WTC11 (cell line): ENCODE results near the gene C1QTNF12. TPM values are rescaled to one million over a fixed set of nuclear protein-coding genes. Genes with fewer than 3 reads are reported as not detected.

ENCODE experiments used
- ATAC-seq: fragments of 200-7000 bp; cut with Tn5 transposase; 2 replicates; pipeline ENCODE4 v1.10.0; 2021; ENCODE audit warnings: mild to moderate bottlenecking, moderate library complexity
- CTCF ChIA-PET: fragments of 300-600 bp; sonication (Branson Sonifier 250); formaldehyde crosslinking; loops from one replicate; lab custom pipeline; 2021; ENCODE audit warnings: antibody characterized with exemption; lab: Charles Lee
- POLR2A ChIA-PET: fragments of 350-600 bp; sonication (Branson Sonifier 250); formaldehyde crosslinking; loops from one replicate; lab custom pipeline; 2021; ENCODE audit warnings: antibody characterized with exemption; lab: Charles Lee
- DNase-seq: peaks from one replicate; pipeline ENCODE4 v3.0.0; 2021; ENCODE audit warnings: low spot score
- H3K27ac Mint-ChIP-seq: 2 replicates; pipeline ENCODE4 v1.8.0; 2021; ENCODE audit warnings: mixed read lengths
- H3K27me3 Mint-ChIP-seq: 2 replicates; pipeline ENCODE4 v1.8.0; 2021; ENCODE audit warnings: low read depth, mild to moderate bottlenecking, moderate library complexity, mixed read lengths
- H3K36me3 Mint-ChIP-seq: 2 replicates; pipeline ENCODE4 v1.8.0; 2021; ENCODE audit warnings: mixed read lengths
- H3K4me1 Mint-ChIP-seq: 2 replicates; pipeline ENCODE4 v1.8.0; 2022; ENCODE audit warnings: mixed read lengths
- H3K4me3 Mint-ChIP-seq: 2 replicates; pipeline ENCODE4 v1.8.0; 2021; ENCODE audit warnings: mild to moderate bottlenecking, moderate library complexity, mixed read lengths
- H3K9me3 Mint-ChIP-seq: 2 replicates; pipeline ENCODE4 v1.8.0; 2021; ENCODE audit warnings: mixed read lengths
- AR ChIP-seq: fragments of 250-450 bp; sonication (Bioruptor Pico); IDR thresholded peaks from 2 replicates; pipeline ENCODE4 v1.9.0; 2021; ENCODE audit warnings: mild to moderate bottlenecking
- CDX4 ChIP-seq: fragments of 250-450 bp; sonication (Bioruptor Pico); IDR thresholded peaks from 2 replicates; pipeline ENCODE4 v1.9.0; 2021; ENCODE audit warnings: moderate library complexity, mild to moderate bottlenecking, inconsistent platforms, borderline replicate concordance
- ETV6 ChIP-seq: sonication (generic); formaldehyde crosslinking; IDR thresholded peaks from 2 replicates; pipeline ENCODE4 v1.8.1; 2022; ENCODE audit warnings: mild to moderate bottlenecking, missing genetic modification reagents
- FOXJ3 ChIP-seq: sonication (generic); formaldehyde crosslinking; IDR thresholded peaks from 2 replicates; pipeline ENCODE4 v1.9.0; 2021; ENCODE audit warnings: missing genetic modification reagents, mild to moderate bottlenecking, borderline replicate concordance
- FOXP4 ChIP-seq: sonication (generic); formaldehyde crosslinking; IDR thresholded peaks from 2 replicates; pipeline ENCODE4 v1.8.0; 2022; ENCODE audit warnings: mild to moderate bottlenecking, missing genetic modification reagents
- NFATC4 ChIP-seq: fragments of 250-450 bp; sonication (Bioruptor Pico); IDR thresholded peaks from 2 replicates; pipeline ENCODE4 v1.9.0; 2021; ENCODE audit warnings: mild to moderate bottlenecking
- NR2C2 ChIP-seq: sonication (generic); formaldehyde crosslinking; IDR thresholded peaks from 2 replicates; pipeline ENCODE4 v1.8.0; 2022; ENCODE audit warnings: mild to moderate bottlenecking, missing genetic modification reagents
- NR3C1 ChIP-seq: sonication (generic); formaldehyde crosslinking; conservative IDR thresholded peaks from 2 replicates; pipeline ENCODE4 v1.8.1; 2023; ENCODE audit warnings: low read depth, mild to moderate bottlenecking, missing genetic modification reagents
- OVOL2 ChIP-seq: fragments of 250-450 bp; sonication (Bioruptor Pico); IDR thresholded peaks from 2 replicates; pipeline ENCODE4 v1.9.0; 2021; ENCODE audit warnings: mild to moderate bottlenecking, borderline replicate concordance
- PRRX2 ChIP-seq: fragments of 250-450 bp; sonication (Bioruptor Pico); IDR thresholded peaks from 2 replicates; pipeline ENCODE4 v1.8.0; 2021; ENCODE audit warnings: mild to moderate bottlenecking
- RELA ChIP-seq: sonication (generic); formaldehyde crosslinking; IDR thresholded peaks from 2 replicates; pipeline ENCODE4 v1.8.1; 2022; ENCODE audit warnings: missing genetic modification reagents, mild to moderate bottlenecking, borderline replicate concordance
- SOX15 ChIP-seq: fragments of 250-450 bp; sonication (Bioruptor Pico); IDR thresholded peaks from 2 replicates; pipeline ENCODE4 v1.9.0; 2021; ENCODE audit warnings: mild to moderate bottlenecking
- TEAD4 ChIP-seq: sonication (generic); formaldehyde crosslinking; IDR thresholded peaks from 2 replicates; pipeline ENCODE4 v1.8.0; 2022; ENCODE audit warnings: mild to moderate bottlenecking, missing genetic modification reagents
- TP53 ChIP-seq: sonication (generic); formaldehyde crosslinking; IDR thresholded peaks from 2 replicates; pipeline ENCODE4 v1.8.1; 2023; ENCODE audit warnings: mild to moderate bottlenecking, missing genetic modification reagents
- USF2 ChIP-seq: sonication (generic); formaldehyde crosslinking; IDR thresholded peaks from 2 replicates; pipeline ENCODE4 v1.8.1; 2023; ENCODE audit warnings: mild to moderate bottlenecking, missing genetic modification reagents, moderate library complexity
- ZBTB43 ChIP-seq: sonication (generic); formaldehyde crosslinking; IDR thresholded peaks from 2 replicates; pipeline ENCODE4 v1.8.1; 2023; ENCODE audit warnings: mild to moderate bottlenecking, missing genetic modification reagents
- ZNF263 ChIP-seq: sonication (generic); formaldehyde crosslinking; IDR thresholded peaks from 2 replicates; pipeline ENCODE4 v1.8.1; 2022; ENCODE audit warnings: low read depth, mild to moderate bottlenecking, moderate library complexity, missing genetic modification reagents
- ZNF396 ChIP-seq: fragments of 250-450 bp; sonication (Bioruptor Pico); IDR thresholded peaks from 2 replicates; pipeline ENCODE4 v1.8.0; 2021; ENCODE audit warnings: mild to moderate bottlenecking, moderate library complexity, borderline replicate concordance
- total RNA-seq: library from RNA; stranded (reverse); gene quantifications from 3 replicates; pipeline ENCODE4 v1.2.3, GENCODE V29; 2021
- TF ChIP-seq, protein P1 (sequence below): sonication (generic); formaldehyde crosslinking; IDR thresholded peaks from 2 replicates; pipeline ENCODE4 v1.8.1; 2022; ENCODE audit warnings: mild to moderate bottlenecking, moderate library complexity, missing genetic modification reagents
- TF ChIP-seq, protein P2 (sequence below): sonication (generic); formaldehyde crosslinking; IDR thresholded peaks from 2 replicates; pipeline ENCODE4 v1.8.0; 2022; ENCODE audit warnings: mild to moderate bottlenecking, missing genetic modification reagents
- TF ChIP-seq, protein P3 (sequence below): fragments of 250-450 bp; sonication (Bioruptor Pico); conservative IDR thresholded peaks from 2 replicates; pipeline ENCODE4 v1.9.0; 2021; ENCODE audit warnings: mild to moderate bottlenecking
- TF ChIP-seq, protein P4 (sequence below): sonication (generic); formaldehyde crosslinking; IDR thresholded peaks from 2 replicates; pipeline ENCODE4 v1.8.0; 2022; ENCODE audit warnings: mild to moderate bottlenecking, missing genetic modification reagents

Gene C1QTNF12
- total RNA-seq, 1 experiment from 2014 or later: 10.3 TPM

- DNase-seq: peak; percentile 29
- no peak overlapping the region for H3K27ac Mint-ChIP-seq
- CTCF ChIA-PET: interaction anchor here (1.6 to 2.1 kb wide), 2 partner anchors 8 to 10 kb away, joined by 8 to 15 read pairs; partner anchors contain the start of gene UBE2J2
- no peak overlapping the region for H3K4me3 Mint-ChIP-seq
- POLR2A ChIA-PET: no interaction called here
- H3K27me3 Mint-ChIP-seq: no peaks in the 10 kb centered on the region
- H3K9me3 Mint-ChIP-seq: no peaks in the 10 kb centered on the region
- no peaks in the 10 kb centered on the region for H3K36me3 Mint-ChIP-seq
- H3K4me1 Mint-ChIP-seq: no peaks in the 10 kb centered on the region
- ATAC-seq: peak; percentile 17; the same call in 1 of the 2 replicates
- no peak for TF ChIP-seq OVOL2
- TF ChIP-seq ZNF263 (CRISPR knock-in tag): no peak
- TF ChIP-seq NR3C1 (CRISPR knock-in tag): no peak
- no peak for TF ChIP-seq ZBTB43 (CRISPR knock-in tag)
- TF ChIP-seq TP53 (CRISPR knock-in tag): no peak
- no peak for TF ChIP-seq ETV6
- TF ChIP-seq, protein P1, sequence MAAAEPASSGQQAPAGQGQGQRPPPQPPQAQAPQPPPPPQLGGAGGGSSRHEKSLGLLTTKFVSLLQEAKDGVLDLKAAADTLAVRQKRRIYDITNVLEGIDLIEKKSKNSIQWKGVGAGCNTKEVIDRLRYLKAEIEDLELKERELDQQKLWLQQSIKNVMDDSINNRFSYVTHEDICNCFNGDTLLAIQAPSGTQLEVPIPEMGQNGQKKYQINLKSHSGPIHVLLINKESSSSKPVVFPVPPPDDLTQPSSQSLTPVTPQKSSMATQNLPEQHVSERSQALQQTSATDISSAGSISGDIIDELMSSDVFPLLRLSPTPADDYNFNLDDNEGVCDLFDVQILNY: no peak
- TF ChIP-seq NFATC4 (CRISPR knock-in tag): no peak
- TF ChIP-seq, protein P2, sequence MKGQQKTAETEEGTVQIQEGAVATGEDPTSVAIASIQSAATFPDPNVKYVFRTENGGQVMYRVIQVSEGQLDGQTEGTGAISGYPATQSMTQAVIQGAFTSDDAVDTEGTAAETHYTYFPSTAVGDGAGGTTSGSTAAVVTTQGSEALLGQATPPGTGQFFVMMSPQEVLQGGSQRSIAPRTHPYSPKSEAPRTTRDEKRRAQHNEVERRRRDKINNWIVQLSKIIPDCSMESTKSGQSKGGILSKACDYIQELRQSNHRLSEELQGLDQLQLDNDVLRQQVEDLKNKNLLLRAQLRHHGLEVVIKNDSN: no peak
- no peak for TF ChIP-seq PRRX2 (CRISPR knock-in tag)
- TF ChIP-seq, protein P3, sequence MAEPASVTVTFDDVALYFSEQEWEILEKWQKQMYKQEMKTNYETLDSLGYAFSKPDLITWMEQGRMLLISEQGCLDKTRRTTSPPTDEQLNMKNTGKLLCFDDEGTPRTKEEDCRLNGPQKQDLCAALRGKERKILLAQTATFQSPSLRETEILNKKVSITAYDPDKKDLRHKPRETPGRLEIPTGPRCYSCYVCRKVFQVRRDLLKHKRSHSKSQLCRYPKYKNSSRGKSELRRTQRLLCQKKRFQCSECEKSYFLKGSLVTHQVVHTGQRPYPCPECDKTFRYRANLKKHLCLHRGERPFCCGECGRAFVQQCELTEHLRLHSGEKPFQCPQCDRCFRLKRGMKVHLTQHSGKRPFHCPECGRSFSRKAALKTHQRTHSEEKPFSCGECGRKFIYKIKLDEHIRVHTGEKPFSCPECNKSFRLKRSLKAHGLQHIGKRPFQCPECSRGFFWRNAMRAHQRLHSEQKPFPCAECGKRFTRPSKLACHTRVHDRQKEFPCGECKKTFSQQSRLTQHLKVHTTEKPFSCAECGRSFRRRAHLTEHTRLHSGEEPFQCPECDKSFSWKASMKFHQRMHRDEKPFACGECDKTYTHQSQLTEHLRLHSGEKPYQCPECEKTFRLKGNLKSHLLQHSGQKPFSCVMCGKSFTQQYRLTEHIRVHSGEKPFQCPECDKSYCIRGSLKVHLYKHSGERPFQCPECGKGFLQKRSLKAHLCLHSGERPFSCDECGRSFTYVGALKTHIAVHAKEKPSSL (CRISPR knock-in tag): no peak
- TF ChIP-seq RELA: no peak
These were observed 37.3 kb upstream of the C1QTNF12 start for GRCh38 chr1:1283821-1284220.

DNA sequence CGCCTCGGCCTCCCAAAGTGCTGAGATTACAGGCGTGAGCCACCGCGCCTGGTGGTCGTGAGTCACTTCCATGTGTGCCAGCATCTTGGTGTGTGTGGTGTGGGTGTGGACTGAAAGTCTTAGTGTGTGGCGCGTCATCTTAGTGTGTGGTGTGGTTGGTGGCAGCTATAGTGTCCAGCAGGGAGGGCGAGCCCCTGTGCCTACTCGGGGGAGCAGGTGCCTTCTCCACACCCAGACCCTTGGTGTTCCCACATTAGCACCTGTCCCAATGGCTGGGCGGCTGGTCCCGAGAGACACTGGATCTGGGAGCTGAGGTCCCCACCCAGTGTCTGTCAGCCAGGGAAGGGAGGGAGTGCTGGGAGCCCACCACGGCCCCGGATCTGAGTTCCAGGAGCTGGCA, 36.5 kb upstream of the C1QTNF12 start:
- no peaks in the 10 kb centered on the region for H3K4me1 Mint-ChIP-seq
- ChIA-PET CTCF (interaction anchor here (1.6 to 2.1 kb wide), 2 partner anchors 9 kb away, joined by 8 to 15 read pairs; partner anchors contain the start of gene UBE2J2), POLR2A (no interaction called here)
- DNase-seq (no peak), ATAC-seq (no peak)
- H3K36me3 Mint-ChIP-seq: no peaks in the 10 kb centered on the region
- H3K27me3 Mint-ChIP-seq: no peaks in the 10 kb centered on the region
- H3K9me3 Mint-ChIP-seq: peaks cover 2% of the 10 kb centered on the region
- no peak overlapping the region for H3K4me3 Mint-ChIP-seq
- H3K27ac Mint-ChIP-seq: no peak overlapping the region
- TF ChIP-seq USF2 (CRISPR knock-in tag) (no peak), PRRX2 (CRISPR knock-in tag) (no peak), CDX4 (CRISPR knock-in tag) (no peak), TEAD4 (CRISPR knock-in tag) (no peak), FOXP4 (CRISPR knock-in tag) (no peak), FOXJ3 (CRISPR knock-in tag) (no peak), AR (CRISPR knock-in tag) (no peak), ZNF396 (CRISPR knock-in tag) (no peak), NR2C2 (CRISPR knock-in tag) (no peak), SOX15 (CRISPR knock-in tag) (no peak)
- TF ChIP-seq, protein P4, sequence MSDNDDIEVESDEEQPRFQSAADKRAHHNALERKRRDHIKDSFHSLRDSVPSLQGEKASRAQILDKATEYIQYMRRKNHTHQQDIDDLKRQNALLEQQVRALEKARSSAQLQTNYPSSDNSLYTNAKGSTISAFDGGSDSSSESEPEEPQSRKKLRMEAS: no peak
